Activated CD4-positive, alpha-beta T cell treated with anti-CD3 and anti-CD28 coated beads for 4 hours (primary cell): ENCODE measurements around the gene SVIL.
"Not testable (repeated sequence)": the region's sequence is repeated elsewhere in the genome, so short reads cannot be mapped to it uniquely, and the experiment has no call there.

Experiments used
- DNase-seq, 2 donors: peaks; one replicate each; pipeline ENCODE4 v3.0.0-alpha.2; 2020

The SVIL gene

GRCh38 chr10:29596826-29597225 lies 37.9 kb downstream of the SVIL start:
- no peak for DNase-seq

- no peak for DNase-seq
These were observed 38.4 kb downstream of the SVIL start for GRCh38 chr10:29596356-29596755.

- DNase-seq, result no peak
These were observed 39.0 kb downstream of the SVIL start for GRCh38 chr10:29595636-29596225.

GRCh38 chr10:29595146-29595545 lies 39.6 kb downstream of the SVIL start:
- DNase-seq, result no peak

GRCh38 chr10:29591651-29591968 lies 43.2 kb downstream of the SVIL start:
- DNase-seq, result no peak

- no peak for DNase-seq
These were observed 43.7 kb downstream of the SVIL start for GRCh38 chr10:29590915-29591650.

GRCh38 chr10:29588629-29589421 lies 45.9 kb downstream of the SVIL start:
- DNase-seq, result no peak

GRCh38 chr10:29587750-29588628 lies 46.8 kb downstream of the SVIL start:
- not testable (repeated sequence) for DNase-seq

- DNase-seq, result not testable (repeated sequence)
These were observed 47.5 kb downstream of the SVIL start for GRCh38 chr10:29587102-29587749.

- DNase-seq, result no peak
These were observed 48.3 kb downstream of the SVIL start for GRCh38 chr10:29586509-29586908.

- DNase-seq, result no peak
These were observed 49.2 kb downstream of the SVIL start for GRCh38 chr10:29585488-29585976.

GRCh38 chr10:29584436-29584835 lies 50.3 kb downstream of the SVIL start:
- DNase-seq, result no peak

- no peak for DNase-seq
These were observed 51.1 kb downstream of the SVIL start for GRCh38 chr10:29583674-29584073.

- DNase-seq, result not testable (repeated sequence)
These were observed 52.0 kb downstream of the SVIL start for GRCh38 chr10:29582769-29583168.

- no peak for DNase-seq
These were observed 55.3 kb downstream of the SVIL start for GRCh38 chr10:29579455-29579970.

- DNase-seq, result no peak
These were observed 56.3 kb downstream of the SVIL start for GRCh38 chr10:29578457-29578856.

GRCh38 chr10:29576681-29577080 lies 58.1 kb downstream of the SVIL start:
- DNase-seq, result no peak

- DNase-seq, result no peak
These were observed 59.7 kb downstream of the SVIL start for GRCh38 chr10:29575098-29575455.

GRCh38 chr10:29574212-29575097 lies 60.3 kb downstream of the SVIL start:
- DNase-seq, result not testable (repeated sequence)

GRCh38 chr10:29570248-29570647 lies 64.5 kb downstream of the SVIL start:
- not testable (repeated sequence) for DNase-seq

- DNase-seq, result no peak
These were observed 65.0 kb downstream of the SVIL start for GRCh38 chr10:29569795-29570194.
